ENCODE measurements around the gene TTLL8.
"Not testable (repeated sequence)": the region's sequence is repeated elsewhere in the genome, so short reads cannot be mapped to it uniquely, and the experiment has no call there.

TTLL8 gene

GRCh38 chr22:49983148-49984042 lies 74.7 kb downstream of the TTLL8 start:
- DNase-seq (ENCODE audit: low read depth): no peak

- not testable (repeated sequence) for DNase-seq (ENCODE audit: low read depth)
These were observed 76.3 kb downstream of the TTLL8 start for GRCh38 chr22:49981799-49982198.

GRCh38 chr22:49979587-49980264 lies 78.4 kb downstream of the TTLL8 start:
- DNase-seq (ENCODE audit: low read depth): no peak

- DNase-seq (ENCODE audit: low read depth): no peak
These were observed 80.5 kb downstream of the TTLL8 start for GRCh38 chr22:49977578-49977977.

- DNase-seq (ENCODE audit: low read depth): no peak
These were observed 81.5 kb downstream of the TTLL8 start for GRCh38 chr22:49976439-49977175.

- no peak for DNase-seq (ENCODE audit: low read depth)
These were observed 82.3 kb downstream of the TTLL8 start for GRCh38 chr22:49975543-49976389.

- DNase-seq (ENCODE audit: low read depth): no peak
These were observed 84.8 kb downstream of the TTLL8 start for GRCh38 chr22:49973018-49973961.

- DNase-seq (ENCODE audit: low read depth): no peak
These were observed 85.7 kb downstream of the TTLL8 start for GRCh38 chr22:49972163-49973017.

GRCh38 chr22:49971232-49972162 lies 86.6 kb downstream of the TTLL8 start:
- DNase-seq (ENCODE audit: low read depth): peak; percentile 75

GRCh38 chr22:49970528-49971231 lies 87.4 kb downstream of the TTLL8 start:
- DNase-seq (ENCODE audit: low read depth): peak; percentile 92

- no peak for DNase-seq (ENCODE audit: low read depth)
These were observed 88.2 kb downstream of the TTLL8 start for GRCh38 chr22:49969751-49970527.

- no peak for DNase-seq (ENCODE audit: low read depth)
These were observed 89.1 kb downstream of the TTLL8 start for GRCh38 chr22:49968831-49969661.

Measured in CMK (cell line).